ENCODE data around the gene ITPKC.

- no peak for TF ChIP-seq FOXK2 (IDR thresholded peaks at IDR 0.05)
- TF ChIP-seq SMC3 (IDR thresholded peaks at IDR 0.05; ENCODE audit: borderline replicate concordance, low read length): no peak
- TF ChIP-seq ESRRA (IDR thresholded peaks at IDR 0.05; ENCODE audit: low read length): no peak
- TF ChIP-seq CHD2 (IDR thresholded peaks at IDR 0.05; ENCODE audit: borderline replicate concordance, low read depth, low read length): no peak
- no peak for TF ChIP-seq SREBF2 (IDR thresholded peaks at IDR 0.05; ENCODE audit: low read length)
- TF ChIP-seq IRF4 (IDR thresholded peaks at IDR 0.05; ENCODE audit: low read depth, low read length): no peak
- TF ChIP-seq ZNF384 (IDR thresholded peaks at IDR 0.05; ENCODE audit: borderline replicate concordance, low read depth, low read length): no peak
- TF ChIP-seq CTCF (IDR thresholded peaks at IDR 0.05 in 2 of 3, conservative IDR thresholded peaks at IDR 0.05 in 1 of 3; ENCODE audit: control insufficient read depth in 2 of 3, extremely low read depth in 1 of 3, insufficient read depth in 1 of 3, low read depth in 3 of 3, low read length in 3 of 3): no peak
Measured at GRCh38 chr19:40692212-40692551, 24.7 kb upstream of the ITPKC start.

Measured in GM12878 (cell line).